ACC112 (cell line): Measurements from ENCODE around the gene ANXA11.

ENCODE experiments used
- H2AFZ ChIP-seq: fragments of 200-600 bp; sonication (generic); one replicate; pipeline ENCODE4 v1.6.0; 2017; ENCODE audit warnings: antibody characterized with exemption, low read length; ENCODE audit not compliant: unreplicated experiment
- H3K27ac ChIP-seq: fragments of 200-600 bp; sonication (generic); 2 replicates; pipeline ENCODE4 v1.5.1; 2014; ENCODE audit warnings: low read depth, mild to moderate bottlenecking, antibody characterized with exemption, low read length, moderate library complexity
- H3K27me3 ChIP-seq: fragments of 200-600 bp; sonication (generic); 2 replicates; pipeline ENCODE4 v1.6.1; 2014; ENCODE audit warnings: mild to moderate bottlenecking, antibody characterized with exemption, low read length, moderate library complexity, mixed read lengths; ENCODE audit not compliant: insufficient read depth
- H3K36me3 ChIP-seq: fragments of 200-600 bp; sonication (generic); 2 replicates; pipeline ENCODE4 v1.6.1; 2016; ENCODE audit warnings: mild to moderate bottlenecking, antibody characterized with exemption, low read length, moderate library complexity, mixed read lengths; ENCODE audit not compliant: insufficient read depth
- H3K4me1 ChIP-seq: fragments of 200-600 bp; sonication (generic); one replicate; pipeline ENCODE4 v1.6.1; 2016; ENCODE audit warnings: low read length, mixed read lengths; ENCODE audit not compliant: insufficient read depth, unreplicated experiment, control insufficient read depth
- H3K4me3 ChIP-seq: fragments of 200-600 bp; sonication (generic); 2 replicates; pipeline ENCODE4 v1.5.1; 2014; ENCODE audit warnings: mild to moderate bottlenecking, low read depth, low read length
- H3K79me2 ChIP-seq: fragments of 200-600 bp; sonication (generic); one replicate; pipeline ENCODE4 v1.6.0; 2016; ENCODE audit warnings: low read length; ENCODE audit not compliant: control insufficient read depth, unreplicated experiment, insufficient read depth

Gene ANXA11

DNA sequence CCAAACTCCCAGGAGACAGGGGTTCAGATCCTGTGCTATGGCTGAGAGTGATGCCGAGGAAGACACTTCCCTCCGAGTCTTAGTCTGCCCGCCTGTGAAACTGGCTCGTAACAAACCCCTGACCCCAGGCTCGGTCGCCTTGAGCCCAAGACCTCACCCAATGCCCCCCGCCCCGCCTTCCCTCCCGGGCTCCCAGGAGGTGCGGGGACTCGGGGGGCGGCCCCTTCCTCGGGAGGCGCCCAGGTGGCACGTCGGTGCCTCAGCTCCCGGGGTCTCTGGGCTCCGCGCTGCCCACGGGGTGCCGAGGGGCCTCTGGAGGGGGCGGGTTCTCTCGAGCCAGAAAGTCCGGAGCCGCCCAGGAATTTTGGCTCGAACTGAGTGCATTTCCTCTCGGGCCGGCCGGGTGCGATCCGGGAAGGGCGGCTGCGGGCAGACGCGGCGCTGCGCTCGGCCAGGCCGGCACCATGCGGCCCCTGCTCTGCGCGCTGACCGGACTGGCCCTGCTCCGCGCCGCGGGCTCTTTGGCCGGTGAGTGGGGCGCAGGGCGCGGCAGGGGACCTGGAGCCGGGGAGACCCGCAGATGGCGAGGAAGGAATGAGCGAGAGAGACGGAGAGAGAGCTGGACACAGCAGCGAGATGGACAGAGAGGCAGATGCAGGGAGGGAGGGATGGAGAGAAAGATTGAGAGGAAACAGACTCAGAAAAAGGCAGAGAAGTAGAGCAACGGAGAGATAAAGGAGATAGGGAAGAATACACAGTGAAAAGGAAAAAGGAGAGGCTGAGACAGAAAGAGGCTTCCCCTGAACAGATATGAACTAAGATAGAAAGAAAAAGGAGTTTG is 72.8 kb downstream of the ANXA11 start, which contains the start of gene PLAC9:
PLAC9 (plus strand) TSS at position 432 of the 841 bp plus-strand sequence; CDS start at position 465, 33 bp downstream.
- Histone ChIP-seq H3K79me2 (peaks cover 5% of the 10 kb centered on the region), H3K27ac (peak within 1 kb of the TSS; percentile 49), H3K27me3 (no peaks in the 10 kb centered on the region), H3K4me1 (peaks cover 32% of the 10 kb centered on the region), H2AFZ (peak within 1 kb of the TSS; percentile 75), H3K36me3 (no peaks in the 10 kb centered on the region), H3K4me3 (peak within 1 kb of the TSS; percentile 83)

DNA sequence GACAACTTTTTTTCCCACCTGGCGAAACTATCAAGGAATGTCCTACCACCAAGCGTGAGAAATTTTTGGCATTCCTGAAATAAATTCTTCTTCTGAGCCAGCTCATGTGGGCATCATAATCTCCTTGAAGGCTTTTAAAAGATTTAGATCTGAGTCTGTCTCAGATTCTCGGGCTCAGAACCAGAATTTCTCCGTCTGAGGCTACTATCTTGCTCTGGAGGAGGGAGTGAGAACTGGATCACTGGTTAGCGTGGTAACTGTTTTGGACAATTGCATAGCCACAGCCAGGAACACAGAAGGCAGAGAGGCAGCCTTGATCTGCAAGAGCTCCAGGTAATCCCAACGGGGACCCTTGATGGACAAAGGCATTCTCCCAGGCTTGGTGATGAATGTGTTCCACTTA is 73.8 kb downstream of the ANXA11 start:
- peaks cover 28% of the 10 kb centered on the region for H3K4me1 ChIP-seq
- H3K36me3 ChIP-seq, result no peaks in the 10 kb centered on the region
- H2AFZ ChIP-seq, result no peak overlapping the region
- H3K79me2 ChIP-seq, result peaks cover 5% of the 10 kb centered on the region
- H3K4me3 ChIP-seq, result no peak overlapping the region; the same call in 1 of the 2 replicates
- no peaks in the 10 kb centered on the region for H3K27me3 ChIP-seq
- H3K27ac ChIP-seq, result no peak overlapping the region

GRCh38 chr10:80126876-80127275 is 78.5 kb downstream of the ANXA11 start:
- peaks cover 29% of the 10 kb centered on the region for H3K4me1 ChIP-seq
- no peaks in the 10 kb centered on the region for H3K79me2 ChIP-seq
- no peaks in the 10 kb centered on the region for H3K36me3 ChIP-seq
- no peak overlapping the region for H2AFZ ChIP-seq
- H3K27me3 ChIP-seq, result no peaks in the 10 kb centered on the region
- no peak overlapping the region for H3K4me3 ChIP-seq
- H3K27ac ChIP-seq, result no peak overlapping the region

- Histone ChIP-seq H3K4me3 (no peak overlapping the region), H3K36me3 (no peaks in the 10 kb centered on the region), H3K79me2 (no peaks in the 10 kb centered on the region), H3K27me3 (no peaks in the 10 kb centered on the region), H3K4me1 (peaks cover 29% of the 10 kb centered on the region), H3K27ac (peak overlapping the region; percentile 86), H2AFZ (no peak overlapping the region)
These were observed 82.6 kb downstream of the ANXA11 start for GRCh38 chr10:80122746-80123145.

- Histone ChIP-seq H3K4me3 (no peak overlapping the region), H2AFZ (no peak overlapping the region), H3K27ac (peak overlapping the region; percentile 86), H3K4me1 (peaks cover 29% of the 10 kb centered on the region), H3K36me3 (no peaks in the 10 kb centered on the region), H3K79me2 (no peaks in the 10 kb centered on the region), H3K27me3 (no peaks in the 10 kb centered on the region)
These were observed 83.1 kb downstream of the ANXA11 start for GRCh38 chr10:80122110-80122710.

- H2AFZ ChIP-seq, result no peak overlapping the region
- H3K36me3 ChIP-seq, result no peaks in the 10 kb centered on the region
- peaks cover 21% of the 10 kb centered on the region for H3K4me1 ChIP-seq
- H3K27me3 ChIP-seq, result no peaks in the 10 kb centered on the region
- H3K79me2 ChIP-seq, result no peaks in the 10 kb centered on the region
- H3K4me3 ChIP-seq, result no peak overlapping the region
- no peak overlapping the region for H3K27ac ChIP-seq
These were observed 86.7 kb downstream of the ANXA11 start for GRCh38 chr10:80118669-80119068.

- H3K79me2 ChIP-seq, result no peaks in the 10 kb centered on the region
- no peaks in the 10 kb centered on the region for H3K4me1 ChIP-seq
- H3K36me3 ChIP-seq, result no peaks in the 10 kb centered on the region
- H3K27me3 ChIP-seq, result no peaks in the 10 kb centered on the region
- no peak overlapping the region for H3K27ac ChIP-seq
- H3K4me3 ChIP-seq, result no peak overlapping the region; the same call in 1 of the 2 replicates
- H2AFZ ChIP-seq, result peak overlapping the region; percentile 45
These were observed 94.4 kb downstream of the ANXA11 start for GRCh38 chr10:80110986-80111385.

DNA sequence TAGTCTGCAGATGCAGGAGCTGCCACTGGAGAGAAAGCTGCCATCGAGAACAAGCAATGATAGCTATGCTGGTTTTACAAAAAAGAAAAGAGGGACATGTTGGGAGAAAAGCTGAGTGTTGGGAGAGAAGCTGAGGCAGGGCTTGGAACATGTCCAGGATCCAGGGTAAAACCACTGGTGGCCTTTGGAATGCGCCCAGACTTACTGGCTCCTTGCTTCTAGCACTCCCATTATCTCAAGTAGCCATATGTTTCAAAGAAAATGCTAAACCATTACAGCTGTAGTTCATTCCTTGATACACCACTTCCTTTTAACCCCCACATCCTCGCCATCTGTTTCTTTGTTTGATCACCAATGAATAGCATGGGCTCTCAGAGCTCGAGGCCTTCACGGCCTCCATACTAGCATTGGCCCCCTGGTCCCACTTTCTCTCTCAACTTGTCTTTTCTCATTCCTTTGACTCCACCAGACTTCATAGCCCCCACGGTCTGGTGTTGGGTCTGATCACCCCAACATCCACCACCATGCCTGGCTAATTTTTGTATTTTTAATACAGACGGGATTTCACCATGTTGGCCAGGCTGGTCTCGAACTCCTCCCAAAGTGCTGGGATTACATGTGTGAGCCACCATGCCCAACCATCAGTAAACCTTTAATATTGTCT is 96.6 kb downstream of the ANXA11 start:
- no peaks in the 10 kb centered on the region for H3K79me2 ChIP-seq
- H3K27me3 ChIP-seq, result no peaks in the 10 kb centered on the region
- H3K36me3 ChIP-seq, result no peaks in the 10 kb centered on the region
- H2AFZ ChIP-seq, result no peak overlapping the region
- peaks cover 19% of the 10 kb centered on the region for H3K4me1 ChIP-seq
- H3K27ac ChIP-seq, result no peak overlapping the region
- H3K4me3 ChIP-seq, result no peak overlapping the region

DNA sequence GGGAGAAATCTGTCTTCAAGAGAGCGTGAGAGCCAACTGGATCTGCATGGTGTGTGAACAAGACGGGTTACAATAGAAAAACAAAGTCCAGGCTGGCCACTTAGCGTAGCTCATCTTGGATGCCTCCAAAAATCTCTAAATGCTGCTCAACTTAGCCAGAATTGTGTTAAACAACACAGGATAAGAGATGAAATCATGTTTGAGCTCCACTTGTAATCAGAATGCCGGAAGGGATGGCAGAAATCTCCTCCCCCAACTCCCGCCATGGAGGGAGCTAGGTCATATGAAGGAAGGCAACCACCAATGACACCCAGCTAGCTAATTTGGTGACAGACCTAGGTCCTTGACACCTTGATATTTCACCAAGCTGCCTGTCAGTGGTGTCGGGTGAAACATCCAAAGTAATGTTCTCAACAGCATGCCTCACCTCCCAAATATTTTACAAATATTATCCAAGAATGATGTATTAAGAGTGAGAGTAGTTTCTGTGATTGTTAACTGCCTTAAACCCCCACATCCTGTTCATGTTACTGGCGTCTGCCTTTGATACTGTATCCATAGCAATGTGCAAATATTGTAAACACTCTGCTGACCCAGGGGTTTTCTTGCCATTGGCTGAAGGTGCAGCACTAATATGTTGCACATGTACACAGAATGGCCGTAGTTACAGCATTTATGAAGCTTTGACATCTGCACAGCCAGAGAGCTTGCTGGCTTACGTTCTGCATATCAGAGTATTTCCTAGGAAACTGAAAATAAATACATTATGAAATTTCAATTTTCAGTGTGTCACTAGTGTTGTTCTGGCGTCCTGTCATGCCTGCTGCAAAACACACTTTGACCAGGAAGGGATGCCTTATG is 101.0 kb downstream of the ANXA11 start:
- H3K27me3 ChIP-seq, result no peaks in the 10 kb centered on the region
- peak overlapping the region; percentile 79 for H3K27ac ChIP-seq
- peak overlapping the region; percentile 26 for H2AFZ ChIP-seq
- H3K4me3 ChIP-seq, result peak overlapping the region; percentile 18
- H3K4me1 ChIP-seq, result peaks cover 21% of the 10 kb centered on the region
- no peaks in the 10 kb centered on the region for H3K36me3 ChIP-seq
- no peaks in the 10 kb centered on the region for H3K79me2 ChIP-seq
